ENCODE results near the gene NNMT.

Gene NNMT

GRCh38 chr11:114295676-114296604 lies at the start of gene NNMT:
TSS of gene NNMT (plus strand) at chr11:114296399. CDS start at chr11:114296557, 158 bp downstream.
- no peak for DNase-seq (ENCODE audit: low spot score)

GRCh38 chr11:114247070-114247789 lies 49.0 kb upstream of the NNMT start:
- DNase-seq (ENCODE audit: low spot score) = no peak

- no peak for DNase-seq (ENCODE audit: low spot score)
Observed at GRCh38 chr11:114250180-114250579, 46.0 kb upstream of the NNMT start.

- no peak for DNase-seq (ENCODE audit: low spot score)
Observed at GRCh38 chr11:114250993-114251814, 45.0 kb upstream of the NNMT start.

GRCh38 chr11:114251815-114252337 lies 44.3 kb upstream of the NNMT start:
- no peak for DNase-seq (ENCODE audit: low spot score)

GRCh38 chr11:114252767-114253166 lies 43.4 kb upstream of the NNMT start:
- DNase-seq (ENCODE audit: low spot score) = no peak

DNA sequence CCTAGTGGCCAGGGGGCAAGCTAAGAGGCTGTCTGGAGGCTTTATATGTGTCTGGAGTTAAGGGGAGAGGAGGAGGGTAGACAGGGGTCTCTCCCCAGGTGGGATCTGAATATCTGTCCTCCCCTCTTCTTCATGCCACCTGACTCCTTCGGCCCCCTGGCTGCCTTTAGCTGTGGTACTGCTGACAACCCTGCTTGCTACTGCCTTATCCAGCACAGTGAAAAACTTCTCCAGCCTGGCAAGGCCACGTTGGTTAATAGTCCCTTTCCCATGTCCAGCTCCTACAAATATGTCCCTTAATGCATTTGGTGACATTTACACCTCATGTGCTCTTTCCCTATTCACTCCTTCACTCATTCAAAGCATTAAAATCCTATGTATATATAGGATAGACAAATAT lies 42.4 kb upstream of the NNMT start:
- DNase-seq (ENCODE audit: low spot score) = no peak

DNA sequence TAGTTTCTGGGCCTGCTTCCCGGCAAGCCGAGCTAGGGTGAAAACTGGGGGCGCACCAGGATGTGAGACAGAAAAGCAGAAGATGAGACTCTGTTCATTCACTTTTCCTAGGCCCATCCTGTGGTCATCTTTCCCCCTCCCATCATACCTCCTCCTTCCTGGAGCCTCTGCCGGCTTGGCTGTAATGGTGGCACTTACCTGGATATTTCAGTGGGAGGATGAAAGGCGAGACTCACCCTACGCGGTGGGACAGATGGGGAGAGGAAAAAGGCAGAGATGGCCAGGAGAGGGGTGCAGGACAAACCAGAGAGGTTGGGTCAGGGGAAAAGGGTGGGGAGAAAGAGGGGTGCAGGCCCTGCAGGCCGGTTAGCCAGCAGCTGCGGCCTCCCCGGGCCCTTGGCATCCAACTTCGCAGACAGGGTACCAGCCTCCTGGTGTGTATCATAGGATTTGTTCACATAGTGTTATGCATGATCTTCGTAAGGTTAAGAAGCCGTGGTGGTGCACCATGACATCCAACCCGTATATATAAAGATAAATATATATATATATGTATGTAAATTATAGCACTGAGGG lies 41.5 kb upstream of the NNMT start:
- DNase-seq (ENCODE audit: low spot score) = no peak

DNA sequence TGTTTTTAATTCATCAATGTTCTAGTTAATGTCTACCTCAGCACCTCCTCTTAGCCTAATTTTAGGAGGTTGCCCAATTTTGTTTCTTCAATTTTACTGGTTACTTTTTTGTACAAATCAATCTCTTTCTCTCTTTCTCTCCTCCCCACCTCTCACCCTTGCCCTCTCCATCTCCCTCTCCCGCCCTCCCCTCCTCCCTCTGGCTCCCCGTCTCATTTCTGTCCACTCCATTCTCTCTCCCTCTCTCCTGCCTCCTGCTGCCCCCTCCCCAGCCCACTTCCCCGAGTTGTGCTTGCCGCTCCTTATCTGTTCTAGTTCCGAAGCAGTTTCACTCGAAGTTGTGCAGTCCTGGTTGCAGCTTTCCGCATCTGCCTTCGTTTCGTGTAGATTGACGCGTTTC lies 40.9 kb upstream of the NNMT start:
- DNase-seq (ENCODE audit: low spot score) = no peak

DNA sequence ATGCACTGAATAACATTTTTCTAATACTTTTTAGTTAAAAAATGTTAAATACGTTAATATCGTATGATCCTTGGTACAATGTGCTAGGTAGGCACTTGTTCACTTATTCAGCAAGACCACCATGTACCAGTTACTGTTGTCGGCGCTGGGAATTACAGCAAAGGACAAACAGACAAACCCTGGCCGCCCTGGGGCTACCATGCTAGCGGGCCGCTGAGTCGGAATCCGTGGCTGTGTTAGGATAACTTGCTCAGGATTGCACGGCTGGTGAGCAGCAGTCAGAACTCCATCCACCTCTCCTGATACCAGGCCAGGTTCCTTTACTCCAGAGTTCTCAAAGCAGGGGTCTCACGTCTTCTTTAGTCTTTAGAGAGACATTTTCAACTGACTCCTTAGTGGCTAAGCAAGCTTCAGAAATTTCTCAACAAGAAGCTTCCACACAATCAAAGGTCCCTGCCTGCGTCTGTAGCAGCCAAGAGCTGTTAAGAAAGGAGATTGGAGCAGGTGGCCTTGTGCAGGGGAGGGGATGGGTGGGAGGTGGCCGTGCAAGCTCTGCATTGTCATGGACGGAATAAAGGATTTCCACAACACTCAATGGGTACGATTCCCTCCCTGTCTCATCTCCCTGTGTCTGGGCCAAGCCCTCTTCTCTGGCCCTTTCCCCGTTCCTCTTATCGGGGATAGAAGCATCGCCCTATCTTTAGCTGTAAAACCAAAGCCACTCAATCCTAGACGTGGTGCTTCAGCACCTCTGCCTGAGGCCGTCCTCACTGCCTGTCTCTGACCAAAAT lies 39.8 kb upstream of the NNMT start:
- no peak for DNase-seq (ENCODE audit: low spot score)

DNA sequence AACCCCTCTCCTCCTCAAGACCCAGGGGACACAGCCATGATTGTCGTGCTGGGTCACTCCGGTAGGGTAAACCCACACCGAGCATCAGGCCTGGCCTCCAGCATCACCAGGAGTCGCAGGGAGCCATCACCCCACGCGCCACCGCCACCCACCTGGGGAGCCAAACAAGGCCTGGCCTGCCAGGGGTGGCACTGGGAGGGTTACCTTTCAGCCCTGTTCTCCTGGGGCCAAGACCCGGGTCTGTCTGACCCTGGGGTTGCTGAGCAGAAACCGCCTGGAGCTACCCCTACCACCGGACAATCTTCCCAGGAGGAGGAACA lies 39.3 kb upstream of the NNMT start:
- DNase-seq (ENCODE audit: low spot score) = no peak

DNA sequence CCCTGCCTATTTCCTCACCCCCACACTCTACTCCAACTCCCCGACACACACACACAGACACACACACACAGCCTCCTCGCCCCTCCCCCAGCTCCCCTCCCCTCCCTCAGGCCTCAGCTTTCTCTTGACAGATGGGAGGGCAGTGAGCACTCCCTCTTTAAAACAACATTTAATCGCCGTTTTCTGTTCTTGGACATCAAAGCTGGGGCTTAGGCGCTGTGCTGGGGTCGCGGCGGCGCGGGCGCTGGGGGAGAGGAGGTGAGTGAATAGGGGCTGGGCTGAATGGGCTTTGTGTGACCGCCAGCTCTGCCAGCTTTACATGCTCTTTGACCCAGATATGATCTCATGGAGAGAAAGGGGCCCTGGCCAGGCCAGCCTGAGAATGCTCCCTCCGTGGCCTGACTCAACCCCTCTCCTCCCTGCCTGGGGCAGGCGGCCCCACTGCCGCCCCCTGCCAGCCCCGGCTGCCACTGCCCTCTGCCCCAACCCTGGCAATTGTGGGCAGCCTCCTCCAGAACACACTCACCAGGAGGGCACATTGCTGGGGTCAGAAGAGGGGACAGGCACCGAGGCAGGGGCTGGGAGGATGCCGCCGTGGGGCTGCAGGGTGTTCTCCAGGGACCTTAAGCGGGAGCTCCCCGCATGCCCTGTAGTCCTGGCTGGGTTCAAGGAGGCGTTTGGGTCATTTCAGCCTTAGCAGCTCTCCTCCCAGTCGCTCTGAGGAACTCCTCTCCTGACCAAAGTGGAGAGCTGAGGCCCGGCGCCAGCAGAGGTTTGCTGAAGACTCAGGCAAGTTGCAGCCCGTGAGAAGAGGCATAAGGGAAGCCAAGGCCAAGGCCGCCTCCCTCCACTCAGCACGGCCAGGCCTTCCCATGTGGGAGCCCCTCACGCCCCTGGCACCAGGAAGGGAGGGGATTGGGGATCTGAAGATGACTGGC lies 38.3 kb upstream of the NNMT start:
- DNase-seq (ENCODE audit: low spot score) = no peak

DNA sequence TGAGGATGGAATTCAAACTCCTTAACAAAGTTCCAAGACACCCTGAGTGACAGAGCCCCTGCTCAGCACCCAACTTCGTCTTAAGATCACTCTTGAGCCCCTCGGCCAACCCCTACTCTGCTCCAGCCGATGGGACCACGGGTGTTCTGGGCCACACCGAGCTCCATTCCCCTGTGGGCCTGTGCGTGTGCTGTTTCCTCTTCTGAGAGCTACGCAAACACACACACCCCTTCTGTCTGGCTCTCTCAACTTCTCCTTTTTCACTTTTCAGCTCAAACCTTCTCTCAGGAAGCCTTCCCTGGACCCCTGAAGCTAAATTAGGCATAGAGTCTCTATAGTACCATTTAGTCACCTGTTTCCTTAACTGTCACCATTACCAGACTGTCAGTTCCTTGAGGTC lies 37.5 kb upstream of the NNMT start:
- DNase-seq (ENCODE audit: low spot score) = no peak

DNA sequence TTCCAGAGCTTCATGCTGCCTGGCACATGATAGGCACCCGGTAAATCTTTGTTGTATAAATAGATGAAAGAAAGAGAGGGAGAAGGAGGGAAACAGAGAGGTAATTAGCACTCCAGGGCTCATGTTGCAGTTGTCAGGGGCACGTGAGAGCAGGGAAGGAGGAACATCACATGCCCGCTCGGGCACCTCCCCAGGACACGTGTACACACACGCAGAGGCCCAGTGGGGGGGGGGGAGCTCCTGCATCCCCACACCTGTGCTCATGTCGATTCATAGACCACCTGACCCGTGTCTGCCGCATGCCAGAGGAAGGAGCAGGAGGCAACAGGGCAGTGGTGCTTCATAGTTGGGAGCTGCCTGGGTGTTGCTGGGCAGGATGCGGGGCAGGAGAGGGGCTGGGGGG lies 37.1 kb upstream of the NNMT start:
- DNase-seq (ENCODE audit: low spot score) = no peak

DNA sequence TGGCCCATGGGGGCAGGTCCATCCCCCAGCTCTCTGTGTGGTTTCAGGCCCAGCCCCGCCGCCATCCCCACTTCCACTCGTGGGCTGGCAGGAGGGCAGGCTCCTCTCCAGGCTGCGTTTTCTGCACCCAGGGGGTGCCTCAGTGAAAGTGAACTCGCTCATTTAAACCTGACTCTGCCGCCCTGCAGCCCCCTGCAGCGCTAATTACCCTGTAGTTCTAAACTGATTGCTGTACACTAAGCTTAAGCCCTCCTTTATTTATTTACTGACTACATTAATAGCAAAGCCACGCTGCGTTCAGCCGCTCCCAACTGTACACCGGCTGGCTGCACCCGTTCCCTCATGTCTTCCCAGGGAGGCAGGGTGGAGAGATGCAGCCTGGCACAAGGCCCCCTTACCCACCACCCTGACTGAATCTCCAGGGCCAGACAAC lies 36.6 kb upstream of the NNMT start:
- no peak for DNase-seq (ENCODE audit: low spot score)

- no peak for DNase-seq (ENCODE audit: low spot score)
Observed at GRCh38 chr11:114260077-114260476, 36.1 kb upstream of the NNMT start.

- no peak for DNase-seq (ENCODE audit: low spot score)
Observed at GRCh38 chr11:114260483-114260882, 35.7 kb upstream of the NNMT start.

DNA sequence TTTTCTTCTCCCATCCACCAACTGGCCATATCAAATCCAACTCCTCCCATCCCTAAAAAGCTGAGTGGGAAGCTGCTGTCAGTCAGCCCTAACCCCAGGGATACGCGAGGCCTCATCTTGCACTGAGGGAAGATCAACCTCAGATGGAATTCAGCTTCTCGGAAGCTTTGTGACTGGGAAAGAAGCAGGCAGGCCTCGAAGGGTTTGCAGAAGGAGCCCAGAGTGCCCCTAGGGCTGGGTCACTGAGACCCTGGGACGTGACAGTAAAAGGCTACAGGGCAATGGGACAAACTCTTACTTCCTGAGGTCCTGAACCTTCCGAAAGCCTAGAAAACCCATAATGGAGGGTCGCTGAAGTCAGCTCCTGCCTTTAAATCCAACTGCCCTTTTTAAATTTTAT lies 34.4 kb upstream of the NNMT start:
- DNase-seq (ENCODE audit: low spot score) = no peak

- DNase-seq (ENCODE audit: low spot score) = peak; percentile 14
Observed at GRCh38 chr11:114262681-114263512, 33.3 kb upstream of the NNMT start.

Data from CD4-positive, alpha-beta T cell treated with Interleukin-6 at 100 ng/mL for 8 hours (primary cell).